GM12891 (cell line): ENCODE data around the gene HSD17B1.

Experiments
- DNase-seq: peaks from one replicate; pipeline ENCODE4 v3.0.0; 2011; ENCODE audit warnings: low spot score; ENCODE audit not compliant: insufficient read length
- FAIRE-seq: peaks from 2 replicates; lab custom pipeline; 2011; peaks lifted over from hg19 to GRCh38; lab: Jason Lieb, UNC
- POLR2A ChIP-seq: IDR thresholded peaks from 2 replicates; pipeline ENCODE4 v1.6.1; 2011; ENCODE audit warnings: low read depth, low read length, control low read depth
- POU2F2 ChIP-seq: IDR thresholded peaks from 2 replicates; pipeline ENCODE4 v1.6.1; 2011; ENCODE audit warnings: low read depth, mild to moderate bottlenecking, control low read depth, low read length, moderate library complexity
- SPI1 ChIP-seq: IDR thresholded peaks from 2 replicates; pipeline ENCODE4 v1.6.1; 2011; ENCODE audit warnings: low read depth, low read length, control low read depth

The HSD17B1 gene

GRCh38 chr17:42603318-42603717 is 50.6 kb downstream of the HSD17B1 start:
- TF ChIP-seq POLR2A (no peak), SPI1 (peak; percentile 22; the same call in 1 of the 2 replicates), POU2F2 (no peak)
- DNase-seq (no peak), FAIRE-seq (peak; percentile 48)
